ENCODE data around the gene CDH5.

DNA sequence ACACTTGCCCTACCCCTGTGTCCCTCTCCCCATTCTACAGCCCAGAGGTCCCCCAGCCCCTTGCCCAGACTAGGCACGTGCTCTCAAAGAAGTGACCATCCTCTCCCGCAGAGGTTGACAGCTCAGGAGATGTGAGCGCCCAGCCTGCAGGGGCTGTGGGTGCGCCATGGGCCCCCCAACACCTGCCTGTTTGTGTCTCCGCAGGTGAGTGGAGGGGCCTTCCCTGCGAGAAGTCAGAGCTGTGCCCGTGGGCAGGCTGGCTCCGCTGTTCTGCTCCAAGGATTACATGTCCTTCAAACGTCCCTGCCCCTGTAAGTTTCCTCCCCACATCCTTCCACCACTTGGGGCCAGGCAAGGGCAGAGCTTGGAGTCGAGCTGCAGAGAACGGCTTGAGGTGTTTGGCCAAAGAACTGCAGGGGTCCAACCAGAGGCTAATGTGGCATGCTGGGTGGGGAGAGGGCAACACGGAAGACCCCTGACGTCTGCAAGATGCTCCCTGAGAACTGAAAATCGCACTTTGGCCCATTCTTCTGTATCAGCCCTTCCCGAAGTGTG lies 71.0 kb downstream of the CDH5 start:
- TF ChIP-seq, protein P1, sequence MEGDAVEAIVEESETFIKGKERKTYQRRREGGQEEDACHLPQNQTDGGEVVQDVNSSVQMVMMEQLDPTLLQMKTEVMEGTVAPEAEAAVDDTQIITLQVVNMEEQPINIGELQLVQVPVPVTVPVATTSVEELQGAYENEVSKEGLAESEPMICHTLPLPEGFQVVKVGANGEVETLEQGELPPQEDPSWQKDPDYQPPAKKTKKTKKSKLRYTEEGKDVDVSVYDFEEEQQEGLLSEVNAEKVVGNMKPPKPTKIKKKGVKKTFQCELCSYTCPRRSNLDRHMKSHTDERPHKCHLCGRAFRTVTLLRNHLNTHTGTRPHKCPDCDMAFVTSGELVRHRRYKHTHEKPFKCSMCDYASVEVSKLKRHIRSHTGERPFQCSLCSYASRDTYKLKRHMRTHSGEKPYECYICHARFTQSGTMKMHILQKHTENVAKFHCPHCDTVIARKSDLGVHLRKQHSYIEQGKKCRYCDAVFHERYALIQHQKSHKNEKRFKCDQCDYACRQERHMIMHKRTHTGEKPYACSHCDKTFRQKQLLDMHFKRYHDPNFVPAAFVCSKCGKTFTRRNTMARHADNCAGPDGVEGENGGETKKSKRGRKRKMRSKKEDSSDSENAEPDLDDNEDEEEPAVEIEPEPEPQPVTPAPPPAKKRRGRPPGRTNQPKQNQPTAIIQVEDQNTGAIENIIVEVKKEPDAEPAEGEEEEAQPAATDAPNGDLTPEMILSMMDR (IDR thresholded peaks at IDR 0.05) = no peak
- TF ChIP-seq POLR2A (IDR thresholded peaks at IDR 0.05) = no peak
